Hippocampal formation (tissue), 2 donors: ENCODE results near the gene CPLX1.
A peak's percentile ranks its signal among the peaks of the same experiment; 100 is the strongest.

Source experiments
- DNase-seq, 2 donors: peaks; one replicate each; lab custom pipeline; 2025; lab: John Stamatoyannopoulos, UW

The CPLX1 gene

GRCh38 chr4:825971-826330 is at the start of gene CPLX1:
Gene CPLX1 (minus strand): TSS chr4:826129. CDS start chr4:824522, 1,607 bp downstream.
- DNase-seq, result no peak

DNA sequence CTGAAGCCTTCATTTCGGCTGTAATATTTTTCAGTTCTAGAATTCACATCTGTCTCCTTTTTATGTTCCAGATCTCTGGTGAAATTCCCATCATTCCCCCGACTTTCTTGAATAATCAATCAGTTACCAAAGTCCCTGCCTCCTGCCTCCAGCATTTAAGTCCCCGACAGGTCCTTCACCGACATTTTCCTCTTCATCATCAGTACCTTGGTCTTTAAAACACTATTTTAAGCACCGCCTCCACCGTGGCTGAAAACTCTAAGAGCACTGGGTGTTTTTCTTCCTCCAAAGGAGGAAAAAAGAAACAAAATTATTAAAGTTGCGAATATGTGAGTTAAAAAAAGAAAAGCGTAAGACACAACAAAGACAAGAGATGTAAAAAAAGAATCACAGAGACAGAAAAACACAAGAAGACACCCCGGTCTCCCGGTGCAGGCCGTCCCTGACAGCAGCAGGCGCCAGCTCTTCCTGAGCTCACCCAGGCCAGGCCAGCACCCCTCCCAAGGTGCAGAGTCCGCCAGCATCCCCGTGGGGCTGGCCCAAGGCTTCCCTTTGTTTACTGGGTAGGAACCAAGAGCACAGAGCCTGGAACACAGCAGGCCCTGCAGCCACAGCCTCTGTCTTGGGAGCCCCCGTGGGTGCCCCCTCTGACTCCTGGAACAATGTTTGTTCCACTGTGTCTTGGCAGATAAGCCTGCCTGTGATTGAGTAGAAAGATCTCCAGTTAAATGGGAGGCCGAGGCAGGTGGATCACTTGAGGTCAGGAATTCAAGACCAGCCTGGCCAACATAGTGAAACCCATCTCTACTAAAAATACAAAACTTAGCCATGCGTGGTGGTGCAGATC is 49.3 kb upstream of the CPLX1 start:
- no peak for DNase-seq

DNA sequence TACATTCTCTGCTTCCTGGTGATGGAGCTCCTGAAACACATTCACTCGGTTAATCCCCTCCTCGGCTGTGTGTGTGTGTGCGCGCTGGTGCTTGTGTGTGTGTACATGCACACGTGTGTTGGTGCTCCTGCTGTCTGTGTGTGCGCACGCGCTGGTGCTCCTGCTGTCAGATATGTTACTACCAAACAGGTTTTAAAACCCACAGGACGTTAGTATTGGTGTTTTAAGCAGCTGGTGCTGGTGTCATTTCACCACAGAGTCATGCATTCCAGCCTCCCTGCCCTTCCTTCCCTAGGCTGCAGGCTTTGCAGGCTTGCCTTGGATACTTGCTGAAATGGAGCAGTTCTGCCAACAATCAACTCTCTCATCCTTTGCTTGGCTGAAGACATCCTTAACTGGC is 48.1 kb upstream of the CPLX1 start:
- no peak for DNase-seq

DNA sequence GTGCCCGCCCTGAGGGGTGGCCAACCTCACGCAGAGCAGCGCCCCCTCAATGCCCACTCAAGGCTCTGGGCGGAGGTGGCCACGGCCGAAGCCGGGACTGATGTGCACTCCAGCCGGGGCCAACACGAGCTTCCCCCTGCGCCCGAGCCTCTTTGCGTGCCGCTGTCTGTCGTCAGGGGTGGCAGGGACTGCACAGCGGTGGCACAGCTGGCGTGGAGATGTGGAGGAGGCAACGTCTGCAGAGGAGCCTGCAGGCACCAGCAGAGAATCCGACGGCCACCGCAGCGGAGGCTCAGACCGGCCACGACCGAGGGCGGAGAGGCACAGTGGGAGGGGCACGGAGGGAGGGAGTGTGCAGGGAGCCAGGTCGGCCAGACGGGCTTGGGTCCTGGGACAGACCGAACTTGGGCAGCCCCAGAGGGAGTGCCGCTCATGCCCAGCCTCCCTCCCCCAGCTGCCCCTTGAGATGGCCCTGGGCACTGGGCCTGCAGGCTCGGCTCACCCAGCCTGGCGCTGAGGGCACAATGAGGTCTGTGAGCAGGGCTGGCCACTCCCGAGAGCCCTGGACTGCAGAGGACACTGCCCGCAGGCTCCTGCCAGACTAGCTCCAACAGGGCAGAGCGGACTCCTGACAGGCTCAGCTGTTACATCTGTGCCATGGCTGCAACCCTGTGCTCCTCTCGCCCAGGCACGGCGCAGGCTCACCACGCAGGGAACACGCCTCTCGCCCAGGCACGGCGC is 46.5 kb upstream of the CPLX1 start:
- peak in 1 of 2 donors; percentile 26 for DNase-seq

DNA sequence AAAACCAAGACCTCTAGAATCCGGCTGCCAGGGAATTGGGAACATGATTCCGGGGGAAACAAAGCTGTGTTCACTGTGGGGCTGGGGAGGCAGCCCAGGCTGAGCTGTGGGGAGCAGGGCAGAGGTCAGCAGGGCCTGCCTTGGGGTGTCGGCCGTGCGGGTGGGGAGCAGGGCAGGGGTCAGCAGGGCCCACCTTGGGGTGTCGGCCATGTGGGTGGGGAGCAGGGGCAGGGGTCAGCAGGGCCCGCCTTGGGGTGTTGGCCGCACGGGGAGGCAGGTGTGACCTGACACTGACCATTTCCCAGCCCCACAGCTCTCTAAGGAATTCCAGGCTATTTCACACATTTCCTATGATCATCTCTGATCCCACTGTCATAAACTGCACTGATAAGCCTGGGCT is 45.6 kb upstream of the CPLX1 start:
- DNase-seq, result no peak

- no peak for DNase-seq
Measured at GRCh38 chr4:870951-871350, 45.0 kb upstream of the CPLX1 start.

- DNase-seq, result no peak
Measured at GRCh38 chr4:869776-870175, 43.8 kb upstream of the CPLX1 start.

- no peak for DNase-seq
Measured at GRCh38 chr4:868421-868820, 42.5 kb upstream of the CPLX1 start.

- no peak for DNase-seq
Measured at GRCh38 chr4:867526-868250, 41.8 kb upstream of the CPLX1 start.

- DNase-seq, result no peak
Measured at GRCh38 chr4:866761-867390, 40.9 kb upstream of the CPLX1 start.

DNA sequence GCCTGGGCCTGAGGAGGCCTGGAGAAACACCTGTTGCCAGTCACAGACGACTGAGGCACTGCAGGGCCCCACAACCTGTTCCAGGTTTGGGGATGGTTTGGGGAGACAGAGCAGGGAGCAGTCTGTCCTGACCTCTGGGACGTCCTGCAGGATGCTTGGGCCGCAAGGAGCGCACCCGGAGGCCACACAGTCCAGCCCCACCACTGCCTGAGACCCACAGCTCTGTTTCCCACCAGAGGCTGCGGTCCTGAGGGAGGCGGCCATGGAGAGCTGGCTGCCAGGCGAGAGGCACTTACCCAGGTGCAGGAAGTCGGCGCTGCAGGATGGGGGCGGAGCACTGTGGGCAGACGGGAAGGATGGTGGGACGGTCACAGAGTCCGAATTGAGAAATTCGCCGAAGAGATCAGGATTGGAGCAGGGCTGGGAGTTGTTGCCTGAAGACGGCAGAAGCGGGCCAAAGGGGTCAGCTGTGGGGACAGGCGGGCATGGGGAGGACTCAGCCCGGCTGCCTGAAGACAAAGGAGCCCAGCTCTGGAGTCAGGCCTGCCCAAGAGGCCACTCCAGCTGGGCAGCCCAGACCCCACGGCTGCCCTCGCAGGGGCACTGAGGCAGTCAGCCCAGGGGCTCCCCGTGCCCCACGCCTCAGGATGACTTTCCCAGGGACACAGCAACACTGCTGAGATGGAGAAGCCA is 40.3 kb upstream of the CPLX1 start:
- DNase-seq, result no peak

DNA sequence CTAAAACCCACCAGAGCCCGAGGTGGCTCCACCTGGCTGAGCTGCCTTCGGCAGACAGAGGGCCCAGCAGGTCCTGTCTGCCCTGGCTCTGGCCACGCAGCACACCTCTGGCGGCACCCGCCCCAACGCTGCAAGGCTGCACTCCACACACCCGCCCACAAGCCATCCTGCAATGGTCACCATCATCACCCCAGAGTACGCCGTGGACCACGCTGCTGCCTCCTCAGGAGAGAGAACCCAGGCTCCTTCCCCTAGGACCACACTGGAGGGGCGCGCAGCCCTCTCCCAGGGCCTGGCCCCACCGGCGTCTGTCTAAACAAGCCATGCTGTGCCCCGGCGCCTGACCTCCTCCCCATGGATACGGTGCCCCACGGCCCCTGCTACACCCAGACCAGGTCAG is 39.6 kb upstream of the CPLX1 start:
- no peak for DNase-seq

DNA sequence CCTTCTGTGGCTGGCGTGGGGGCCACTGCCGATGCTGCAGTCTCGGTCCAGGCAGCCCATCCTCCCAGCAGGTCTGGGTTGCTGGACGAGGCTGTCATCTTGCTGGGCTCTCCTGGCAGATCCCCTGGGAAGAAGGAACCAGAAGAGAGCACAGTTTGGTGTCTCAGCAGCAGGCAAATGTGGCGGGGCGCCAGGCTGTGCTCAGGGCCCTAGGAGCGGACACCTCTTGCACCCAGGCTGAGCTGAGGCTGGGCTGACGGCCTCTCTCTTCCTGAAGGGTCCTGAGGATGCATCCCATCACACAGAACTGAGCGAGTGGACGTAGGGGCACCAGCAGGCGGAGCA is 39.2 kb upstream of the CPLX1 start:
- no peak for DNase-seq

DNA sequence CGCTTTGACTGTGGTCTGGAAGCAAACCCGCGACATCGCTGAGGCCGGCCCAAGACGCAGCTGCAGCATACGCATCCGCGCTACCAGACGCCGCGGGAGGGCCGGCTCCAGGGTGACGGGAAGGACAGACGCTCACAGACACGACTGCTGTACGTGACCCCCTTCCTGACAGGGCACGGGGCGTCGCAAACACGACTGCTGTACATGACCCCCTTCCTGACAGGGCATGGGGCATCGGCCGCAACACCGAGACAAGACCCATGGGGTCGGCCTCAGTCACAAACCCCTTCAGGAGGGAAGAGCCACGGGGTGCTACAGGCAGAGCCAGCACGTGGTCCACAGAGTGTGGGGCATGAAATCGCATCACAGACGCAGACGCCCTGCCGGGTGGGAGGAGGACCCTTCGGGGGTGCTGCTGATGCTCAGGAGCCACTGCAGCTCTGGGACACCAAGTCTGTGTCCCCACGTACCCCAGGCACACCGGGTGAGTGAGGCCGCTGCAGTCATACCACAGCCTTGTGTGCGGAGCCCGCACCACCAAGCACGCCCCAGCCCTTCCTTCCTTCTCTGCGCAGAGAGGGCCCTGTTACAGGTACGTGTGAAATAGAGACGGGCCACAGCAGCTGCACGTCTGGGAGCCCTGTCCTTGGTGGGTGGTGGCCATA is 38.7 kb upstream of the CPLX1 start:
- no peak for DNase-seq

DNA sequence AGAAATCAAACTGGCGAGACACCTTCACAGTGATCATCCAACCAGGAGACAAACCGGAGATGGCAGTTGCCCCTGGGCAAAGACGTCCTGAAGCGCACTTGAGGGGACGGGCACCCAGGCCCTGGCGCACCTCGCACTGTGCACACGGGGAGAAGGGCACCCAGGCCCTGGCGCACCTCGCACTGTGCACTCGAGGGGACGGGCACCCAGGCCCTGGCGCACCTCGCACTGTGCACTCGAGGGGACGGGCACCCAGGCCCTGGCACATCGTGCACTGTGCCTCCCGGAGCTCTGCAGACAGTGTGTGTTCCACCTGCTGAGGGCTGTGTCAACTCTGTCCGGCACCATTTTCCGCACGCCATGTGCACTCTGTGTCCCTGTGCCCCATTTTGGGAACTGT is 34.6 kb upstream of the CPLX1 start:
- DNase-seq, result no peak

DNA sequence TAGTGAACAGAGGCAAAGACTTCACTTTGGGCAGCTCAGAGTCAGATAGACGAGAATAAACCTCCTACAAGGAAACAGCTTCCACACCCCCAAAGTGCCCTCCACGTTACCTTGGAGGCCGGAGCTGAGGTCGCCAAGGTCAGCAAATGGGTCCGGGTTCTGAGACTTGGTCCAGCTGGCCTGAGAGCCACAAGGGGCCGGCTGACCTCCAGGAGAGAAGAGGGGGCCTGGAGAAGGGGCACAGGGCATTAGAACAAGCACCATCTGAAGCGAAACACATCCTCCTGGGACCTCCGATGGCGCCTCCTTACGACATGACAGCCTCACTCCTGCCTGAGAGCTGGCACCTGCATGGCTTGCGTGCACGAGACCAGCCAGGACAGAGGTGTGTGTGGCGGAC is 33.6 kb upstream of the CPLX1 start:
- DNase-seq, result no peak

DNA sequence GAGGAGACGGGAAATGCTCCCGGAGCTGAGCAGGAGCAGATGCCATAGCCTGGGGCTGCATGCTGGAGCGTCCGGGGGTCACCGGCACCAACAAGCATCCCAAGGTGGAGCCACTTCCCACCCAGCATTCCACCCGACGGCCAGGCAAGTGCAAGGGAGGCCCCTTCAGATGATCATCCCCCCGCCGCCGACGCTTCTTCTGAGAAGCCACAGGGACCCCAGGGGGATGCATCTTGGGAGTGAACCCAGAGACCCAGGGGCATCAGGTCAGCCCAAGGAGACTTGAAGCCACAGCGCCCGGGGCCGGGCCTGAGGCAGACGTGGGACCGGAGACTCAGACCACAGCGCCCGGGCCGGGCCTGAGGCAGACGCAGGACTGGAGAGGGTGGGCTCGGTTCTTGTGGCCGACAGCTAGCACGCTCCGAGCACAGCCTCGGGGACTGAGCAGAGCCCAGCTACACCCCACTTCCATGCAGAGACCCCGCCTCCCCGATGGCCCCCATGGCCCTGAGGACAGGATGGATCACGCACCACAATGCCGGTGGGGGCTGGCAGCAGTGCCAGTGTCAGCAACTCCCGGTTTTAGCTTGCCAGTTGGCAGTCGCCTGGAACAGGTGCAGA is 33.0 kb upstream of the CPLX1 start:
- no peak for DNase-seq

DNA sequence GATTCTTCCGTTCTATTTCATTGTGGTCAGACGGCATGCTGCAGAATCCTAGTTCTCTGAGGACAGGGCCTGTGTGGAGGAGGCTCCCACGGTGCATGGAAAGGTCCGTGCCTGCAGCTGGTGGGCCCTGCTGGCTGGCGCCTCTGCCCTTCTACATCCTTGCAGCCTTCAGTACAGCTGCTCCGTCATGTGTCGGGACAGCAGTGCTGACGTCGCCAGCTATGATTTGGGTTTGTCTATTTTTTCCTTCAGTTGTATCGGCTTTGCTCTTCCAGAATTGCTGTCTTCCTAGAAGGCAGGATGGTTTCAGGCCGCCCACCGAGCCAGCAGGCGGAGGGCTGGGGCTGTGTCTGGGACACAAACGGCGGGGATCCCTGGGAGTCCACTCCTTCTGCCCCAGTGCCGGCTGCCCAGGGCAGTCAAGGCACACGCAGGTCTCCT is 32.1 kb upstream of the CPLX1 start:
- DNase-seq, result no peak

DNA sequence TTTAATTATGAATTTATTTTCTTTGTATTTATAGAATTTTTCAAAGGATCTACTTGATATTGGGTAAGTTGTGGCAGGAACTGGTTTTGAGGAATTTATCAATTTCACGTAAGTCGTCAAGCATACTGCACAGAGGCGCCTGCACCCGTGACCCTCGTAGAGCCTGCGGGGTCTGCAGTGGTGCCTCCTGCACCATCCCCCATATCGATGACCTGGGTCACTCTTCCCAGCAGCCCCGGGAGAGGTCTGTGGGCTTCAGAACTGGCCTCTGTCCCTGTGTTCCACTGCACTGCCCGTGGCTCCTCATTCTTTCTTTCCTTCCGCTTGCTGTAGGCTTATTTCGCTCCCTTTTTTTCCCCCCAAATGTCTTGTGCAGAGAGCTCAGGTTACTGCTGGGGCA is 31.5 kb upstream of the CPLX1 start:
- no peak for DNase-seq

GRCh38 chr4:856225-856901 is 30.4 kb upstream of the CPLX1 start:
- no peak for DNase-seq
